Body of pancreas (tissue), 4 donors: ENCODE data around the gene ATP11A. TPM values are rescaled to one million over a fixed set of nuclear protein-coding genes. Genes with fewer than 3 reads are reported as not detected.

Experiments
- ATAC-seq: fragments of 150-250 bp; one replicate; pipeline ENCODE4 v1.9.1; 2016
- DNase-seq, 4 donors: peaks; one replicate each; pipeline ENCODE4 v3.0.0-alpha.2; 2019
- H3K27ac ChIP-seq, 4 donors: fragments of 200-600 bp; sonication (generic); 1 replicate in 3 of 4; 2 replicates in 1 of 4; pipeline versions ENCODE4 v1.5.1 to v1.6.1; 2016 to 2019; ENCODE audit warnings: mild to moderate bottlenecking in 1 of 4, mixed read lengths in 1 of 4, moderate library complexity in 1 of 4
- H3K27me3 ChIP-seq, 2 donors: fragments of 200-600 bp; sonication (generic); one replicate each; pipeline ENCODE4 v1.6.0; 2016; ENCODE audit warnings: mild to moderate bottlenecking in 1 of 2
- H3K36me3 ChIP-seq, 2 donors: fragments of 200-600 bp; sonication (generic); replicated peaks in 1 of 2; 2 replicates each; pipeline ENCODE4 v1.5.1; 2016; ENCODE audit warnings: low read depth in 2 of 2; ENCODE audit not compliant: insufficient read depth in 1 of 2
- H3K4me1 ChIP-seq: fragments of 200-600 bp; sonication (generic); one replicate; pipeline ENCODE4 v1.6.0; 2016
- H3K4me3 ChIP-seq, 2 donors: fragments of 200-600 bp; sonication (generic); 1 replicate in 1 of 2; 2 replicates in 1 of 2; pipeline ENCODE4 v1.5.1; 2016 to 2019
- H3K9me3 ChIP-seq, 3 donors: fragments of 200-600 bp; sonication (generic); 1 replicate in 2 of 3; 2 replicates in 1 of 3; pipeline ENCODE4 v1.5.1; 2016
- POLR2A ChIP-seq, 3 donors: fragments of 450-650 bp; IDR thresholded peaks; one replicate each; pipeline ENCODE4 v1.6.1; 2016; ENCODE audit warnings: antibody characterized with exemption in 3 of 3, mild to moderate bottlenecking in 2 of 3
- WGBS, 2 donors: methylation state at CpG; one replicate each; pipeline ENCODE4 v1.1.5; 2017; 5-methylcytosine and 5-hydroxymethylcytosine counted together
- intact Hi-C: fragments of 100-400 bp; cut with DNase I; formaldehyde crosslinking; loops from one replicate; pipeline ENCODE4 v1.15.1; 2023
- total RNA-seq, 2 donors: library from RNA; depleted of rRNA; stranded (reverse); fragments of >200 nt; gene quantifications; one replicate each; pipeline ENCODE4 v1.1.0, GENCODE V29; 2016
- TF ChIP-seq, protein P1 (sequence below), 7 experiments: fragments of 450-650 bp in 4 of 7; fragments of 200-600 bp in 3 of 7; sonication (generic) in 3 of 7; IDR thresholded peaks; one replicate each; pipeline ENCODE4 v1.5.1; 2016 to 2019; ENCODE audit warnings: antibody characterized with exemption in 7 of 7

Gene ATP11A
- total RNA-seq, 2 donors from 2014 or later: 24.1 to 33.9 TPM

DNA sequence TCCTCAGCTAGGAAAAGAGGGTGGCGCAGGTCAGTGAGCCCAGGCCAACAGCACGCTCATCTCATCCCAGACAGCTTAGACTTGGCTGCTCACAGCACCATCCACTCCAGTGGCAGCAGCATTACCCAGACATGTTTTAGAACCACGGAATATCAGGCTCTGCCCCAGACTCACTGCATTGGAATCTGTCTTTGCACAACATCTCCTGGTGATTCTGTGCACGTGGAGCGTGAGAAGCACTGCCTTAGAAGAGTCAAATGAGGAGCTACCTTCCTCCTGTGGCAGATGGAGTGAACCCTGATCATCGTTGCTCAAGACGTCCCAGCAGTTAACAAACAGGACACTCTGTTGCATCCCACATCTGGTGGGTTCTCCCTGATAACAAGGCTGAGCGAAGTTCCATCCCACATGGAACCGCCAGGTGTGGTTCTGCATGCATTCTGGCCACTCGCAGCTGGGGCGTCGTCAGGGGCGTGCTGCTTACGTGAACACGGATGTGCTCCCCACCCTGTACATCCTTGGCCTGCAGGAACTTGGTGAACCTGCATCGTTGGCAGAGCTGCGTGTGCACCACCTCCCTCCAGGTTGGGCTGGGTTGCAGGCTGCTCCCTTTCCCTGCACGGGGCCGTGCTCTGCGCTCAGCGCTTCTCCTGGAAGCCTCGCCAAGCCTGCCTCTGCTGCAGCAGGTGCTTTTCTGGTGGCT is 25.2 kb upstream of the ATP11A start:
- no peaks in the 10 kb centered on the region for H3K4me1 ChIP-seq
- H3K9me3 ChIP-seq: no peaks in the 10 kb centered on the region
- no peak overlapping the region for H3K27ac ChIP-seq
- intact Hi-C loops: no loop called here
- DNase-seq (no peak), ATAC-seq (no peak)
- no peak overlapping the region for H3K4me3 ChIP-seq
- H3K36me3 ChIP-seq: no peaks in the 10 kb centered on the region
- WGBS, 2 donors: 73 to 82% methylated on average over 21 to 22 of the region's 22 CpGs
- TF ChIP-seq, protein P1, sequence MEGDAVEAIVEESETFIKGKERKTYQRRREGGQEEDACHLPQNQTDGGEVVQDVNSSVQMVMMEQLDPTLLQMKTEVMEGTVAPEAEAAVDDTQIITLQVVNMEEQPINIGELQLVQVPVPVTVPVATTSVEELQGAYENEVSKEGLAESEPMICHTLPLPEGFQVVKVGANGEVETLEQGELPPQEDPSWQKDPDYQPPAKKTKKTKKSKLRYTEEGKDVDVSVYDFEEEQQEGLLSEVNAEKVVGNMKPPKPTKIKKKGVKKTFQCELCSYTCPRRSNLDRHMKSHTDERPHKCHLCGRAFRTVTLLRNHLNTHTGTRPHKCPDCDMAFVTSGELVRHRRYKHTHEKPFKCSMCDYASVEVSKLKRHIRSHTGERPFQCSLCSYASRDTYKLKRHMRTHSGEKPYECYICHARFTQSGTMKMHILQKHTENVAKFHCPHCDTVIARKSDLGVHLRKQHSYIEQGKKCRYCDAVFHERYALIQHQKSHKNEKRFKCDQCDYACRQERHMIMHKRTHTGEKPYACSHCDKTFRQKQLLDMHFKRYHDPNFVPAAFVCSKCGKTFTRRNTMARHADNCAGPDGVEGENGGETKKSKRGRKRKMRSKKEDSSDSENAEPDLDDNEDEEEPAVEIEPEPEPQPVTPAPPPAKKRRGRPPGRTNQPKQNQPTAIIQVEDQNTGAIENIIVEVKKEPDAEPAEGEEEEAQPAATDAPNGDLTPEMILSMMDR (IDR thresholded peaks at IDR 0.05): no peak
- no peak for TF ChIP-seq POLR2A (IDR thresholded peaks at IDR 0.05)
- H3K27me3 ChIP-seq: no peaks in the 10 kb centered on the region

DNA sequence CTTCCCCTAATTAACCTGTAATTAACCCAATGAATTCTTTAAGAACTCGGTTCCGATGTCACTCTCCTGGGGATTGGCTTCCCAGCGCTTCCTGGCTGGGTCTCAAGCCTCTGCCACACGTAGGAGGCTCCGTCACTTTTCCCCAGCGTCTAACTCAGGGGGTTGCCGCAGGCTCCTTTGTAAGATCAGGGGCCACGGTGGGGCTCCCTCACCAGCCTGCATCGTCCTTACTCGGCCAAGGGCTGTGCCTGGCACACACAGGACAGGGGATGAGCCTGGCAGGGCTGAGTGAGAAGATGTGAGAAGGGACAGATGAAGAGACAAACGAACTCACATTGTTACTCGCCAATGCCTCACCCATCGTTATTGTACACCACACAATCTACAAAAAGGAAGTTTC is 20.9 kb upstream of the ATP11A start:
- TF ChIP-seq, protein P1 (IDR thresholded peaks at IDR 0.05): no peak
- no peak for TF ChIP-seq POLR2A (IDR thresholded peaks at IDR 0.05)
- WGBS, 2 donors: 78 to 79% methylated on average over 13 of the region's 13 CpGs

DNA sequence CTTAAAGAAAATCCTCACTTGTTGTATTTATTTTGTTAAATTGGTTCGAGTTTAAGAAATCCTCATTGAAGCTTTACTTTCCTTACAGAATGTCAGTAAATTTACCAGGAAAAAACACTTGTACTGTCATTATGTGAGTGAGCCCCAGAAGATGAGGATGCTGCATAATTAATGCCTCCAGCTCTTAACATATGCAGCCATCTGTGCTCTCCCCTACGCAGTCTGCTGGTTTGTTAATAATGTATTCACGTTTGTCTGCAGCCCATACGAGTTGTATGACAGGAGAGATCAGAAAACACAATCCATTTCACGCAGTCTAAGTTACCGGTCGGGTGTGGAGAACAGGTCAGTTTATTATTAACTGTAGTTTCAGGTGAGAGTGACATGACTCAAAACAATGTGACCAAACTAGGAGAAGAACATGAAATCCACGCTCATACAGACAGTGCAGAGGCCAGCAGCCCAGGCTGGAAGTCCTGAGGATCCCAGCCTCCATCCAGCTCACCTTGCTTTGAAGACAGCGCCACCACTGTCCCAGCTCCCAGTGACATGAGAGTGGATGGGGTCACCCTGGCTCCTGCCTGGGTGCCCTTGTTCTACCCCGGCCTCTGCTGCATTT is 19.8 kb upstream of the ATP11A start:
- Histone ChIP-seq H3K4me1 (no peaks in the 10 kb centered on the region), H3K27me3 (no peaks in the 10 kb centered on the region), H3K9me3 (no peaks in the 10 kb centered on the region), H3K4me3 (no peak overlapping the region), H3K36me3 (no peaks in the 10 kb centered on the region), H3K27ac (peak overlapping the region in 1 of 4 donors; percentile 23)
- DNase-seq (peak in 1 of 4 donors; percentile 26), ATAC-seq (peak; percentile 52)
- no peak for TF ChIP-seq POLR2A (IDR thresholded peaks at IDR 0.05)
- TF ChIP-seq, protein P1 (IDR thresholded peaks at IDR 0.05): no peak
- WGBS, 2 donors: 52 to 57% methylated on average over 10 of the region's 10 CpGs
- intact Hi-C loops: no loop called here

More for the DNA sequence above, 20.9 kb upstream of the ATP11A start:
- intact Hi-C loops: no loop called here
- no peaks in the 10 kb centered on the region for H3K9me3 ChIP-seq
- H3K27me3 ChIP-seq: no peaks in the 10 kb centered on the region
- no peaks in the 10 kb centered on the region for H3K36me3 ChIP-seq
- ATAC-seq: no peak
- no peaks in the 10 kb centered on the region for H3K4me1 ChIP-seq
- DNase-seq: no peak
- no peak overlapping the region for H3K27ac ChIP-seq
- no peak overlapping the region for H3K4me3 ChIP-seq

DNA sequence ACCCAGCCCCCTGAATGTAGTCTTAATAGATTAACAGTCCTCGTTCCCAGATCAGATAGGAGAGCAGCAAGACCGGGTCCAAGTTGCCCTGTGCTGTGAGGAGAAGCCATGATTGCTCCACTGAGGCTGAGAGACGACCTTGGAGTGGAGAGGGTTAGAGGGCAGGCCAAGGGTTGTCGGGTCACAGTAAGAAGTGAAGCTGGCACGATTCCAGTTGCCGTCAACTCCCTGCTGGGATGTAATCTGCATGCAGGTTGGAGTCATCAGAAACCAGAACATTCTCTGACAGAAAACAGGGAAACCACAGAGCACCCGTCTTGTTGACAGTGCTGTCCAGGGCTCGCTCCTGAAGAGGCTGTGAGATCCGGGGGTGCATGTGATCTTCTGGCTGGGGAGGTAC is 19.0 kb upstream of the ATP11A start:
- WGBS, 2 donors: 22 to 47% methylated on average over 5 to 9 of the region's 9 CpGs
- H3K4me3 ChIP-seq: no peak overlapping the region
- intact Hi-C loops: no loop called here
- no peak for TF ChIP-seq POLR2A (IDR thresholded peaks at IDR 0.05)
- TF ChIP-seq, protein P1 (IDR thresholded peaks at IDR 0.05): no peak
- H3K4me1 ChIP-seq: no peaks in the 10 kb centered on the region
- DNase-seq: no peak
- ATAC-seq: no peak
- H3K27me3 ChIP-seq: no peaks in the 10 kb centered on the region
- no peak overlapping the region for H3K27ac ChIP-seq
- no peaks in the 10 kb centered on the region for H3K36me3 ChIP-seq
- no peaks in the 10 kb centered on the region for H3K9me3 ChIP-seq
